CD1c-positive myeloid dendritic cell (primary cell): ENCODE results near the gene ERC2.

Source experiments
- DNase-seq: peaks from one replicate; pipeline ENCODE4 v3.0.0-alpha.2; 2016; ENCODE audit errors: extremely low spot score

ERC2 gene

DNA sequence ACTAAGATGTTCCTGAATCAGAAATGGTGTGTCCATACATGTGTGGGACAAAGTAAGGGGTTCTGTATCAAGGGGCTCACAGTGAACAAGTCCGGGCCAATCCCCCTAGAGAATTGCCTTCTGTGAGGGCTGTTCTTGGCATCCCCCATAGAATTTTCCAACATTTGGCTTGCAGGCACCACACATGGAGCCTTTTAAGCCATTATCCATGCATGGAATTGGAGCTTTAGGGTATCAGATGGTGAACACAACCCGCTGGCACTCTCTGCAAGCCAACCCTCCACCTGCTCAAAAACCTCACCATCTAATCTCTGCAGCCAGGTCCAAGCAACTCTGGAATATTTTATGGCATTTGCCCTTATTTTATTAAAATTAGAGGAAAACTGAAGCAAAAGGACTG lies 278.7 kb downstream of the ERC2 start:
- no peak for DNase-seq

DNA sequence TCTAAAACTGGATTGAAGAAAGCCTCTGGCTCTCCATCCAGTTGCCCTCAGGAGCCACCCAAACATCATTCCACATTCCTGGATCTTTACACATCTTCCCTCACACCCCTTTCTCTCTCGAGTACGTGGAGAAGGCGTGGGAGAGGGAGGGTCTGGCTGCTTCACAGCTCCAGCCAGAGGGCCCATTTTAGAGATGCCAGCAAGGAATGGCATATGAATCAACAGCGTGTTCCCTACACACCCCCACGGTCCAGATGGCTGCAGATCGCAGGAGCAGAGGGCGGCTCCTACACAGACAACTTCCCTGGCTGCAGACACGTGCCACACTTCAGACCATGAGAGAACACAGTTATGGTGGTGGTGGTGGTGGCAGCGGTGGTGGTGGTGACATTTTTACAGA lies 280.1 kb downstream of the ERC2 start:
- no peak for DNase-seq

DNA sequence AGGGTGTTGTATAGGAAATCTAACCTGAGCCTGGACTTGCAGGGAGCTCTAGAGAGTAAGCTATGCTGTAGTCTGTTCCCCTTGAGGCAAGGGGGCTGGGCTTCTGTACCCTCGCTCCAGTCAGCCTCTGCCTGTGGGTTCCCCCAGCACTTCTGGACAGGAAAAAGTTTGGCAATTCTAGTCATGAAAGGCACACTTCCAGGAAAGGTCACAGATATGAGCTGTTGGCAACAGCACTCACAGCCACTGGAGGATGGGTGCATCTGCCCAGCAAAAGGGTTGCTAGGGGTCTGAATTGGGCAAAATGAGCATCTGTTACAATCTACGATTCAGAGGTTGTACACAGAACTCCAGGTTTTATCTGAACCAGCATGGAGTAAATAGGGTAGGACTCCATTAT lies 281.2 kb downstream of the ERC2 start:
- no peak for DNase-seq

DNA sequence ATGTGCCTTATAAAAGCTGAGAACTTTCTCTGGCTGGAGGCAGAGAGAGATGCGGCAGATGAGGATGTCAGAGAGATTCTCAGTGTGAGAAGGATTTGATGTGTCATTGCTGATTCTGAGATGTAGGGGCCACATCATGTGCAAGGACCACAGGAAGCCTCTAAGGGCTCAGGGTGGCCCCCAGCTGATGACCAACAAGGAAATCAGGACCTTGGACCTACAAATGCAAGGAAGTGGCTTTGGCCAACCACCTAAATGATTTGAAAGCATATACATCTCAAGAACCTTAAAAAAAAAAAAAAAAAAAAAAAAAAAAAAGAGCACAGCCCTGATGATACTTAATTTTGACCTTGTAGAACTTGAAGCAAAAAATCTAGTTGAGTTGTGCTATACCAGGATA lies 282.4 kb downstream of the ERC2 start:
- no peak for DNase-seq

DNA sequence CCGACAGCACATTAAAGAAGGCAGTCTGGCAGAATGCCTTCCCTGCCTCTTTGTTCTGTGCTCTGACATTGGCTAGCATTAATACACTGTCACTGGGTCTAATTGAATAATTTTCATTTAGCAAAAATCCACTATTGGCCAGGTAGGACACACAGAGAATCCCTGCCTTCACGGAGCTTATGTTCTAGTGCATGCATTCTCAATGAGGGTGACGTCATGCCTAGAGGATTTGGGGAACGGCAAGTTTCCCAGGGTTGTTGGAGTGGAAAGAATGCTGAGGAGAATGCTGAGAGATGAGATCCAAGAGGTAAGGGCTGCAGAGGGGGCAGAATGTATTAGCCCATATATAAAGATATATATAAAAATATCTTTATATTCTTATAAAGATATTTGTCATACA lies 284.7 kb downstream of the ERC2 start:
- DNase-seq, result no peak

DNA sequence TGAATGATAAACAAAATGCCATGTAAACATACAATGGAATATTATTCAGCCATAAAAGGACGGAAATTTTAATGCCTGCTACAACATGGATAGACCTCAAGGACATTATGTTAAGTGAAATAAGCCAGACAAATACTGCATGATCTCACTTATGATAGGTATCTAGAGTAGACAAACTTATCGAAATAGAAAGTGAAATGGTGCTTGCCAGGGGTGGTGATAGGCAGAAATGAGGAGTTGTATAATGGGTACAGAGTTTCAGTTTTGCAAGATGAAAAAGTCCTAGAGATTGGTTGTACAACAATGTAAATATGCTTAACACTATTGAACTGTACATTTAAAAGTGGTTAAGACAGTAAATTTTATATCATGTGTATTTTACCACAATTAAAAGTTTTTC lies 287.8 kb downstream of the ERC2 start:
- no peak for DNase-seq

DNA sequence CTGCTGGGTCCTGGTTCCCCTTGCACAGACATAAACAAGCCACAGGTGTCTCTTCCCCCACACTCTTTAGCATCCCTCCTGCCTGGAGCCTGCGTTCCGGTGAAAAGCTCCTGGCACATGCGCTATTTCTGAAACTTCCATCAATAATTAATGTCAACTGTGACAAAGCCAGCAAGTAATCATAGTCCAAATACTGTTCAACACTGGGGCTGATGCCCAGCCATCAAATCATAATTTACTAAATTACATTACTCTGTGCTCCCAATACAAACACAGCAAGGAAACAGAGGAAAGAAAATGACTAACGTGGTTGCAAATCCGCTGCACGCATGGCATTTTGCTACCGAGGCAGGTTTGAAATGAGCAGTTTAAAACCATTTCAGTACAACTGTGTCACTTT lies 294.7 kb downstream of the ERC2 start:
- DNase-seq, result no peak

DNA sequence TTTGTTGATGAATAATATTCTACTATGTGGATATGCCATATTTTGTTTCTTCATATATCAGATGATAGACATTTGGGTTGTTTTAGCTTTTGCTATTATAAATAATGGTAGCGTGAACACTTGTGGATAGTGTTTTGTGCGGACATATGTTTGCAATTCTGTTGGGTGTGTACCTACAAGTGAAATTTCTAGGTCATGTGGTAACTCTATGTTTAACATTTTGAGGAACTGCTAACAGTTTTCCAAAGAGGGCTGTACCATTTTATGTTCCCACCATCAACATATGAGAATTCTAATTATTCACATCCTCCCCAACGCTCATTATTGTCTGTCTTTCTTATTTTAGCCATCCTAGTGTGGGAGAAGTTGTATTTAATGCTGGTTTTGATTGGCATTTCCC lies 303.8 kb downstream of the ERC2 start:
- DNase-seq, result no peak

DNA sequence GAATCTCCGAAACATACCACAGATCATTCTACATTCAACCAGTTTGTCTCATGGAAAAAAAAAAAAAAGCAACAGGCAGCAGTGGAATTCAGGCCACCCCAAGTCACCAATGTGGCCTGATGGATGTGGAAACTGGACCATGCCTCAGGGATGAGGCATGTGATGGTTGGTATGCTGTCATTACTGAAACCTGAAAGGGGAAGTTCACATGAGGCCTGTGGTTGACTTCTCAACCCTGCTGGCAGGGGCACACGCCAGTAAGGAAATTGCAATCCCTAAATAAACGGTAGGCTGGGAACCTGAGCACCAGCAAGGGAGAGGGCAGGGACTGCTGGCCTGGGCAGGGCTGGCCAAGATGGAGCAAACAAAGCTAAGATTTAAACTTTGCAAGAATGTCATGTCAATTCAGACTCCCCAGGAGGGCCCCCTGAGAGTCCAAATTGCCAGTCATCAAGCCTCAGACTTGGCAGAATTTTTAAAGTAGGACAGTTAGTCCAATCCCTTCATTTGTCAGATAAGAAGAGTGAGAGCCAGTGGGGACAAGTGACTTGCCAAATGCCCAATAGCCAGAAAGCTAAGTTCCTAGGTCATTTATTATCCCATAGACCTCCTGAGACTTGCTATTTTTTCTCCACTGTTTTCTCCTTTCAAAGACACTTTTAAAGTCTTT lies 310.4 kb downstream of the ERC2 start:
- peak; percentile 83 for DNase-seq

DNA sequence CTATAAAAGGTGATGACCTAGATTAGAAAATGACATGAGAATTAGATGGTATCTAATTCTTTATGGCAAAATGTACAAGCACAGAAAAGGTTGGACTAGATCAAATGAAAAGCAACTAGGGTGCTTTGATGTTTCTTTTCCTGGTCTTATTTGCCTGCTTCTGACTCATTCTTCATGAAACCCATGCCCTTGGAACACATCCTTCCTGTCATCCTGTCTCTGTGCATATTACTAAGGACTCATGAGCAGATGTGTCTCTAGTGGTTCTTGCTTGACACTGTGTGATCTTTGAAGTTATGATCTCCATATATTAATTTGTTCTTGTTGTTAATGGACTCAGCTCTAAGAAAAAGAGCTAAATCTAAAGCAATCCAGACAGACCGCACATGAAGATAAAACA lies 314.0 kb downstream of the ERC2 start:
- DNase-seq, result no peak

DNA sequence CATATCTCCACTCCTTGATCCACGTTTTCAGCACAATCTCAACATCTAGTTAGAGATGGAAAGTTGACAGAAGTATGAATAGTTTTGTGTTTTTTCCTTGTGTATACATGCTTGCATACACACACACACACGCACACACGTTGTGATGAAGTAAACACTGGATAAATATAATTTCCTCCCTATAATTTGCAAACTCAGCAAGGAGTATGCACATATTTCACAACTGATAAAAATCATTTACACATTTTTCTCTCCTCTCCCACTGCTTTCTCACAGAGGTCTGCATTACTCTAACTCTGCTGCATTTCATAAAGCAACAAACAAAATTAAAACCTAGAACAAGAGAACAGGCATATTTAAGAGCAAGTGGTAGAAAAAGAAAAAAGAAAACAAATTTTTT lies 320.9 kb downstream of the ERC2 start:
- no peak for DNase-seq

DNA sequence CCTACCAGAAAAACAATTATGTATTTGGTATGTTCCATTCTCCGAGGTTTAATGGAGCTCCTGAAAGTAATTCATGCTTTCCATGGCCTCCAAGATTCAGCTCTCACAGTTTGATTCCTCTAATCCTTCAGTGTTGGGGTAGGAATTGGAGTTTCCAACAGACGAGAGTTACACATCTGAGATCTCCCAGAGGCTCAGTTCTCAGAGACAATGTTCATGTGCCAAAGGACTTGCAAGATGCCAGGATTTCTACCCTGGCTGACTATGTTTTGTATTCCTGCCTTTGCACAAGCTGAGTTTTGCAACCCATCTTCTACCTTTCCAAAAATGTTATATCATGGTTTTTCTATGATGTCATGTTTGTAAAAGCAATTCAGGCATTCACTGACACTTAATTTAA lies 322.9 kb downstream of the ERC2 start:
- DNase-seq, result no peak

DNA sequence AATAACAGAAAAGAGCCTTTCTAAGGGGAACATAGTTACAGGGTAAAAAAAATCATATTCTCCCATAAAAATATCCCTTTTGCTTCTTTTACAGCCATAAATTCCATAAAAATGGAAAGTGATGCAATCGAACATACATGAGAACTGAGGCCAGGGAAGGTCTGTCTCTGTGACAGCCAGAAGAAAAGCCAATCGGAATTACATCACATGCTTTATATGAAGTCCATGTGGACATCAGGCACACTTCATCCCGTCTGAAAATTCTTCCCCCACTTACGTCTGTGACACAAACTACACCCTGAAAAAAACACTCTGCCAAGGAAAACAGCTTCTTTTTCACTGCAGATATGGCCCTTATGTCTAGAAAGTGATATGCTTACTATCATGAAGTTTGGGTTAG lies 323.5 kb downstream of the ERC2 start:
- DNase-seq, result no peak

DNA sequence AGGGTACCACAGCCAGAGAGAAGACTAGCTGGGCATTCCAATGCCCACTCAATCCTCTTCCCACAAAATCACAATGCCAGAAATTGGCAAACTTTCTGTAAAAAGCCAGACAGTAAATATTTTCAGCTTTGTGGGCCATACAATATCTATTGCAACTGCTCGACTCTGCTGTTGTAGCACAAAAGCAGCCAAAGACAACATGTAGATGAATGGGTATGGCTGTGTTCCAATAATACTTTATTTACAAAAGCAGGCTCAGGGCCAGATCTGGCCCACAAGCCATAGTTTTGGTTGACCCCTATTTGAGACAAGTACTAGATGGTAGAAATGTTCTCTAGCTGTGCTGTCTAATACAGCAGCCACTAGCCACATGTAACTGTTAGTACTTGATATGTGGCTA lies 330.9 kb downstream of the ERC2 start:
- no peak for DNase-seq

DNA sequence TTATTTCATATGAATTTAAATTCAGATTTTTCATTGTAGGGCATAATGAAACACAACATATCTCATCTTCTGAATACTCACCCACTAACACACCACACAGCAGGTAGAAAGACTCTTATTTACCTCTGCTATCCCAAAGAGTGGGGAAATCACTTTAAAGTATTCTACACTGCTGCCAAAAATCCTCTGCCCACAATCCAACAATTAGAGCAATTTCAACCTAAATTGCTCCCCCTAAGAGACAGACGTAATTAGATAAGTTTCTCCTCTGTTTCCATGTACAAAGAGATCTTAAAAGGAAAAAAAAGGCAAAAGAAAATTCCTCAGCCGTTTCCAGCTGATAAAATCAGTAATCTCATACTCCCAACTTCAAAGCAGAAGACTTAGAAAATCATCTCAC lies 331.8 kb downstream of the ERC2 start:
- no peak for DNase-seq

DNA sequence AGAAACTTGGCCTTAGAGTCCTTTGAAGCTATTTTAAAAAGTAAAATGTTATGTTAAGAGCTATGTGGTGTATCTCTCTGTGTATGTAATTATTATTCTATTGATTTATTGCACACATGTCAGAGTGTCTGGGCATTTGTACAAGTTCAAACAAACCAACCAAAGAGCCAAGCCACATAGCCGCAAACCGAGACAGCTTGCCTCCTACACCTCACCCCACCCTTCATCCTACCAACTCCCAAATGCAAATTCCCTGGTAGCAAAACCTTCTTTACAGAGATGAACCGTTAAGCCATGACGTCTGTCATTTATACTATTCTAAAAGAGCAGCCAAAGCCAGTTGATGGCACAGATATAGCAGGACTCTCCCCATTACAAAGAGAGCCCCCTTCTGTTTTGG lies 332.3 kb downstream of the ERC2 start:
- DNase-seq, result no peak

DNA sequence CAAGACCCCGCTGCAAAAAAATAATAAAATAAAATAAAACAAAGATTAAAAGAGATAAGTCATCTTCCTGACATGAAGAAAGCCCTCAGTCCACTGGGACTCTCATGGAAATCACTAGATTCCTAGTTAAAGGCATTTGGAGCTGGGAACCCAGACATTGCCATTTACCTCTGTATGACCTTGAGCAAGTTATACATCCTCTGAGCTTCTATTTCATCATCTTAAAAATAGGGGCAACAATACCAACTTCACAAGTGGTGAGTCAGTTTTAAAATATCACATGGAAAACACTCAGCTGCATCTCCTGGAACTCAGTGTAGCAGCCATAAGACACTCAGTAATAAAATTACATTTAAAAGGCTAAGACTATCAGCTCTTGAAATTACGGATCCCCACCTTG lies 334.8 kb downstream of the ERC2 start:
- DNase-seq, result no peak

DNA sequence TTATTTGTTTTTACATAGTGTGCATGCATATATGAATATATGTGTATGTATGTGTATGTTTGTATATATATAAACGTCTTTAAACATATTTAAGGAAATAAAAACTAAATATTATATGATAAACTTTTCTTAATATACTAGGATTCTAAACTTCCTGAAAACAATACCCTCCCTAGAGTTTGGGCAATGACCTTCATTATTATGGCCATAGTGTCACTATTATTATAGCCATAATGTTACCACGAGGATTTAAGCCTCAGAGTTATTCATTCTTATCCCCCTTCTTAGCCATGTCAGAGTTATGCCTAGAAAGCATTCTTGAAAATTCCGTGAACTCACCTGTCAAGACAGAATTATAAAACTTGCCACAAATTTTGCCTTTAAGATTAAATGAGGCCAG lies 335.5 kb downstream of the ERC2 start:
- no peak for DNase-seq

DNA sequence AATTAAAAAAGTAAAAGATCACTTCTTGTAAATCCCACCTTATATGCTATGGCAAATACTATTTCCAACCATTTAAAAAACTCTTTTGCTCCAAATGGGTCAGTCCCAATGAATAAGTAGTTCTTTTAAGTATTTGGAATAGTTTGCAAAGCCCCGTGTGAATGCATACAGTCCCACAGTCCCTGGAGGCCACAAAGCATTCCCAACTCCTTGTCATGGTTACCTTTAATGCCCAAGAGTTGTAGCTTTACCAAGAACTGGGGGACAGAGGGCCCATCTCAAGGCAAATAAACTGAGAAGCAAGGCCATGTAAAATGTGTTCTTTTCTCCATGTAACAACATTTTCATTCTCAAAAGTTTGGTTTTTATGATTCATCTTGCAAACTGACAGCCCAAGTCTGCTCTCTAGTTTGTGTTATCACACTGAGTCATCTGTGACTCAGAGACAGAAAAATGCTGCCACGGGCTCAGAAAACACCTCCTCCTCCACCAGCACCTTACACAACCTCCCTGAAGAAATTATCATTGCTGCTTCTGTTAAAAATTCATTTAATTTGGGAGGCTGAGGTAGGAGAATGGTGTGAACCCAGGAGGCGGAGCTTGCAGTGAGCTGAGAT lies 336.2 kb downstream of the ERC2 start:
- peak; percentile 3 for DNase-seq

DNA sequence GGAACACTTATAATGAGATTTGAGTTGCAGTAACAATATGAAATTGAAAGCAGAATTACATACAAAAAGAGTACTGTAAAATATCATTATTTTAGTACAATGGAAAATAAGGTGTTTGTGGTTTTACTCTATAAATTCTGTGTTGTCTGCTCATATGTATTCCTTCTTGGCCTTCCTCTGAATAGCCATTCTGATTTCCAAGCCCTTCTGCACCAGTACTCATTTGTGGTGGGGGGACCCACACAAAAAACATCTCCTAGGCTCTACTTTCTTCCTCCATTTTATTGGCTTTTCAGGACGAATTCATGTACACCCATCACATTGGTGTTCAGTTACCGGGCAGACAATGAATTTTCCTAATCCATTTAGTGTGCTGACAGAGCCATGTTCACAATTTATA lies 338.2 kb downstream of the ERC2 start:
- DNase-seq, result no peak

DNA sequence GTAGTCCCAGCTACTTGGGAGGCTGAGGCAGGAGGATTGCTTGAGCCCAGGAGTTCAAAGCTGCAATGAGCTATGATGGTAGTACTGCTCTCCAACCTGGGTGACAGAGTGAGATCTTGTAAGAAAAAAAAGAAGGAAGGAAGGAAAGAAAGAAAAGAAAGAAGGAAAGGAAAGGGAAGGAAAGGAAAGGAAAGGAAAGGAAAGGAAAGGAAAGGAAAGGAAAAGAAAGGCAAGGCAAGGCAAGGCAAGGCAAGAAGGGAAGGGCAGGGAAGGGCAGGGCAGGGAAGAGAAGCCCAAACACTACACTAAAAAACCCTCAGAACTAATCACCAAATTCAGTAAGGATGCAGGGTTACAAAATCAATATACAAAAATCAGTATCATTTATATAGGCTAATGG lies 341.6 kb downstream of the ERC2 start:
- DNase-seq, result no peak

DNA sequence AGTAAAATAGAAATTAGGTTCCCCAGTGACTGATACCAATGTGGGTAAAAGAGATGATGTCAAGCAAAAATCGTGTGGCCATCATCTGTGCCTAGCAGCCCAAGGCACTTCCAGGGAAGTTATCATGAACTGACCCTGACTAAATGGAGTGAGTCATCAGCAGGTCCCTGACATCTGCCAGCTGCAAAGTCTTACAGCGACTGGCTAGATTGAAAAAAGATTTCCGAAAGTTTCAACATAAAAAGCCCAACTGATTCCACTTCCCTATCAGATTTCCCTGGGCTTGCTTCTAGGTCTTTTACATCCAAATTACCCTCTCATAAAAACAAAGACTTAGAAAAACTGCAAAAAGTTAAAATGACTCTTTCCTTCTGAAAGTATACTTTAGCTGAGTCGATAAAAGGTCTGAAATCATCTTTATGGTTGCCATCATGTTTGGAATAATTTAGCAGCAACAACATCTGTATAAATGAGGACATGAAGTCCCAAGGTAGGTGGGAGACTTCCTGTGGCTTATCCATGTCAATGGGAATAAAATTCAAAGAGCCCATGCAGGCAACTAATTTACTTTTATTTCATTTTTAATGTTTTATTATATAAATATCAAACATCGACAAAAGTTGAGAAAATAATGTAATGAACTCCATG lies 342.8 kb downstream of the ERC2 start:
- peak; percentile 51 for DNase-seq

DNA sequence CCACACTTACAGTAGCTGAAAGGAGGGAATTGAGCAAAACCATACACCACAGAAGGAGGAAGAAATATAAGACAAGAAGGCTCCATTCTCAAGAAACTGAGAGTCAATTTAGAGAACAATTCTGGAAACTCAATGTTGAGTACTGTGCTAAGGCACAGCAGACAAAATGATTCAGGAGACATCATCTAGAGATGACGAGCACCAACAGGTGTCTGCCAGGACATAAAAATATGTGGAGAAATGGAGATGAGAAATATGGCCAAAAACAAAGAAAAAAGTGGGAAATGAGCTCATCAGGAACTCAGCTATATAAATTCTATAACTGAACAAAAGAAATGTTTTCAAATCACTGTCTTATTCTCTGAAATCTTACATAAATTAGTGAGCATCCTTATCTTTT lies 343.7 kb downstream of the ERC2 start:
- DNase-seq, result no peak

DNA sequence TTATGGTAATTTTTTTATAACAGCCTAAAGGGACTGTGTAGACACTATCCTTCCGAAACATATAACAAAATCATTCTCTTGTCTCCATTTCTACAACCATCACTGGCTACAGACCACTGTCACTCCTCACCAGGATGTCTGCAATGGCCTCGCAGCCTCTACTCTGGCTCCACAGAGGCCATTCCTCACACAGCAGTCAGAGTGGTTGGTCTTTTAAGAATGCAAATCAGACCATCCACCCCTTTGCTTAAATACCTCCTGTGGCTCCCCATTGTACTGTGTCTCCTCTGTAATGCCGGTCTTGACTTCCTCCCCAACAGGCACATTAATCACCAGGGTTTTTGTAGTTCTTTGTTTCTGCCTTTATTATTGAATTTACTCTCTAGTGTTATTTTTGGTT lies 344.8 kb downstream of the ERC2 start:
- no peak for DNase-seq
